Central memory CD8-positive, alpha-beta T cell (primary cell): Measurements from ENCODE around the gene KCNQ1.
A peak's percentile ranks its signal among the peaks of the same experiment; 100 is the strongest.

Source experiments
- ATAC-seq: fragments of 150-1000 bp; cut with Tn5 transposase; replicated peaks from 2 replicates; pipeline ENCODE4 v1.10.0; 2022; ENCODE audit warnings: mild to moderate bottlenecking, moderate FRiP score, moderate number of reproducible peaks; ENCODE audit not compliant: poor library complexity, severe bottlenecking; ENCODE audit errors: extremely low read depth
- DNase-seq, 2 donors: peaks; one replicate each; pipeline ENCODE4 v3.0.0; 2021; ENCODE audit warnings: low spot score in 2 of 2
- H3K27ac Mint-ChIP-seq: one replicate; pipeline ENCODE4 v1.8.0; 2022; ENCODE audit warnings: low read depth, mild to moderate bottlenecking, moderate library complexity, mixed read lengths
- H3K27me3 Mint-ChIP-seq: one replicate; pipeline ENCODE4 v1.8.0; 2022; ENCODE audit warnings: mixed read lengths
- H3K36me3 Mint-ChIP-seq: one replicate; pipeline ENCODE4 v1.8.0; 2022; ENCODE audit warnings: mild to moderate bottlenecking, moderate library complexity, mixed read lengths; ENCODE audit not compliant: insufficient read depth
- H3K4me1 Mint-ChIP-seq: one replicate; pipeline ENCODE4 v1.8.0; 2022; ENCODE audit warnings: mixed read lengths
- H3K4me3 Mint-ChIP-seq: one replicate; pipeline ENCODE4 v1.8.0; 2022; ENCODE audit warnings: mild to moderate bottlenecking, moderate library complexity, mixed read lengths
- H3K9me3 Mint-ChIP-seq: one replicate; pipeline ENCODE4 v1.8.0; 2022; ENCODE audit warnings: mixed read lengths

The KCNQ1 gene

DNA sequence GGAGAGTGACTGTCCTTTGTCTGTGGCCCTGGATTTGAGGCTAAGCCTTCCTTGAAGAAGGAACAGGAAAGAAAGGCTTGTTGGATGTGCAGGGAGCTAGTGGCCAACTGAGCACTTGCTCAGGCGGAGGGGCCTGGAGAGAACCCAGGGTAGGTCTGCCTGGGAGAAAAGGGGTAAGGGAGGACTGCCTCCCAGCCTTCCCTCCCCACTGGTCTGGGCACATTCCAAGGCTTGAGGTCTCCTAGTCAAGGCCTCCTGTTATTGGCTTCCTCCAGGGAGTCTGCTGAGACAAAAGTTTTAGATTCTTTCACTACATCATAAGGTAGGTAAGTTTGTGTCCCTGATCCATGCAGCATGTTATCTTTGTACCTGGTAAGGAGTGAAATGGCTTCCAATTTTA lies 239.8 kb downstream of the KCNQ1 start:
- Mint-ChIP-seq H3K4me1 (no peaks in the 10 kb centered on the region), H3K4me3 (no peak overlapping the region), H3K27me3 (no peaks in the 10 kb centered on the region), H3K36me3 (peaks cover 1% of the 10 kb centered on the region), H3K27ac (no peak overlapping the region), H3K9me3 (no peaks in the 10 kb centered on the region)
- ATAC-seq (no peak), DNase-seq (no peak)

DNA sequence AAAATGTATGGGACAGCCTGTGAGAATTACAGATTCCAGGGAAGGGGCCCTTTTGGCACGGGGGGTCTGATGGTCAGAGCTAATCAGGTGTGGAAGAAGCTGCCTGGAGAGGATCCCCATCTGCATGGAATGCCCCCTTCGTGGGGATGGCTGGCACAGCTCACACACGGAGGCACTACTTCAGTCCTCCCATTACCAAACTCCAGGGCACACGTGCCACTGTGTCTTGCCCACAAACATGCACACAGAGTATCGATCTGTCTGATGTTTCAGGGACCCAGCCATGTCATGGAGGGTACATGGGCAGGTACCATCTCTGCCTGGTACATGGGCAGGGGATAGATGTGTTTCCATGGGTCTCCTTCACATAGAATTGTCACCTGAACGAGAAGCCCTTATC lies 240.2 kb downstream of the KCNQ1 start:
- no peaks in the 10 kb centered on the region for H3K9me3 Mint-ChIP-seq
- H3K4me3 Mint-ChIP-seq, result no peak overlapping the region
- H3K27ac Mint-ChIP-seq, result no peak overlapping the region
- DNase-seq (no peak), ATAC-seq (no peak)
- H3K36me3 Mint-ChIP-seq, result peaks cover 1% of the 10 kb centered on the region
- no peaks in the 10 kb centered on the region for H3K27me3 Mint-ChIP-seq
- H3K4me1 Mint-ChIP-seq, result no peaks in the 10 kb centered on the region

DNA sequence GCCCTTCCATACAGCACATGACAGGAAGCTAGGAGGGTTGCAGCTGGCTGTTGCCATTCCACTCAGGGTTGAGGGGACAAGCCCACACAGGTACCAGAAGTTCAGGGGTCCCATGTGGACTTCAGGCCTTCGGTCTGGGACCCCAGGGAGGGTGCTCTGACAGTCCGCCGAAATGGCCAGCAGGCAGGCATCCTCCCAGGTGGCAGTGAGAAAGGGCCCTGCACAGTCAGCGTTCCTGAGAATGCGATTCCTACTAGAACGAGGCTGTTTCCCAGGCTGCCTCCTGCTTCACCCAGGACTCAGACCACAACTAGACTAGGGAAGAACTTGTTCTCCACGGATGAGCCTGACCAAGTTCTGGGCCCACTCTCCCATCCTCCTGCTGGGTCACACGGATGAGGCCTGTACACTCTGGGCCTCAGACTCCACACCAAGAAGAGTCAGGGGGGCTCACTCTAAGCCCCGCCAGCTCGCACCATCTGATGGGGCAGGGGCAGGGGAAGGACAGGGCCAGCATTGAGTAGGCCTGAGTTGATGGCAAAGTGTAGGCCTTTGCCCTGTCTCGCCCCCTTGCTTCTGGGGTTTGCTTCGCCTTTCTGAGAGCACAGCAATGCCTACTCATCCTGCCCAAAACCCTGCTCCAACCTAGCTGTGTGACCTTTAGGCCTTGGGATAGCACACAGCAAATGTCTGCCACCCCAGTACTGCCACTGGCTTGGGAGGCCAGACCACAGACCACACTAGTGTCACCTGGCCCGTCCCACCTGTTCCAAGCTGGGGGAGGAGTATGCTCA lies 241.0 kb downstream of the KCNQ1 start:
- DNase-seq (no peak), ATAC-seq (no peak)
- no peaks in the 10 kb centered on the region for H3K4me1 Mint-ChIP-seq
- no peaks in the 10 kb centered on the region for H3K27me3 Mint-ChIP-seq
- no peaks in the 10 kb centered on the region for H3K9me3 Mint-ChIP-seq
- H3K36me3 Mint-ChIP-seq, result peaks cover 1% of the 10 kb centered on the region
- H3K27ac Mint-ChIP-seq, result no peak overlapping the region
- no peak overlapping the region for H3K4me3 Mint-ChIP-seq

DNA sequence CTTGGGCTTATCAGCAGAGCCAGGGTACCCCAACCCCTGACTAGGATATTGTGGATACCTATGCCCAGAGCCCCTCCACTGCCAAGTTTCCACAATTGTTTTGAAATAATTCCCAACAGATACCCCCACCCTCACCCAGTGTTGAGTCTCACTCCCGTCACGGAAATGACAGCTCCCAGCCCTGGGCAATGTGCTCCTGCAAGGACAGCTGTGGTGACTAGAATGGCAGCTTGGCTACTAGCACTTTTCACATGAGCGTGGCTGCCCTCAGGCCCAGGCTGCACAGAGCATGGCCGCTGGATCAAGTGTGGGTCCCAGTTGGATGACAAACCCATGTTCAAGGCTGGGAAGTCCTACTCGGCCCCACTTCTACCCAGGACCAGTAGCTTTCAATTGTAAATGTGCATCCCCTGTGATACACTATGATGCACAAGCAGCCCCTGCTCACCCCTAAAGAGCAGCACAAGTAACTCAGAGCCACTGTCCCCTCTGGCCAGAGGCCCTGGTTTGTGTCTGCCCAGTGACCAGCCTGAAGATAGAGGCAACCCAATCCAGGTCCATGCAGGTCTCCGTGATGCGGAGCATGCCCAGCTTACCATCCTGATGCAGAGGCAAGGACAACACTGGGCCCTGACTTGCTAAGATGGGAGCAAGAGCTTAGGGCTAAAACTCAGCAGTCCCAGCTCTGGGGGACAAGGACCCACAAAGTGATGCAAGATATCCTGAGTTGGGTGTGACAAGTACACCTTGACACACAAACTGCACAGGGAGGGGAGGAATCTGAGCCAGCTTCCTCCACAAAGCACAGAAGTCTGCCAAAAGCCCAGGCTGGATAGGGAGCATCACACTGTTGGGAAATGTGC lies 241.8 kb downstream of the KCNQ1 start:
- H3K4me1 Mint-ChIP-seq, result no peaks in the 10 kb centered on the region
- no peak for ATAC-seq
- DNase-seq, result no peak
- H3K36me3 Mint-ChIP-seq, result peaks cover 1% of the 10 kb centered on the region
- H3K4me3 Mint-ChIP-seq, result no peak overlapping the region
- H3K9me3 Mint-ChIP-seq, result no peaks in the 10 kb centered on the region
- H3K27me3 Mint-ChIP-seq, result no peaks in the 10 kb centered on the region
- no peak overlapping the region for H3K27ac Mint-ChIP-seq

DNA sequence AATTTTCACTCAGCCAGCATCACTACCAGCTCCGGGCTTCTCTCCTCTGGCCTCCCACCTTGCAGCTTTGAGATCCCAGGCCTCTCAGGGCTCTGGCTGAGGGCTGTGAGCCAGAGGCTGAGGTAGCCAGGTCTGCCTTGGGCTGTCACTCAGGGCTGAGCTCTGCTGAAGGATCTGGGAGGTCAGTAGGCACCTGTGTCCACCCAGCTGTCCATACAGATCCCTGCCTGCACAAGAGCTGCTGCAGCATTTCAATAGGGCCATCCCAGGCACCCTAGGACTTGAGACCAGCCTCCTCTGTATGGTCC lies 242.4 kb downstream of the KCNQ1 start:
- no peaks in the 10 kb centered on the region for H3K27me3 Mint-ChIP-seq
- H3K36me3 Mint-ChIP-seq, result peaks cover 1% of the 10 kb centered on the region
- H3K9me3 Mint-ChIP-seq, result no peaks in the 10 kb centered on the region
- ATAC-seq (no peak), DNase-seq (no peak)
- H3K4me3 Mint-ChIP-seq, result no peak overlapping the region
- H3K27ac Mint-ChIP-seq, result no peak overlapping the region
- H3K4me1 Mint-ChIP-seq, result no peaks in the 10 kb centered on the region

DNA sequence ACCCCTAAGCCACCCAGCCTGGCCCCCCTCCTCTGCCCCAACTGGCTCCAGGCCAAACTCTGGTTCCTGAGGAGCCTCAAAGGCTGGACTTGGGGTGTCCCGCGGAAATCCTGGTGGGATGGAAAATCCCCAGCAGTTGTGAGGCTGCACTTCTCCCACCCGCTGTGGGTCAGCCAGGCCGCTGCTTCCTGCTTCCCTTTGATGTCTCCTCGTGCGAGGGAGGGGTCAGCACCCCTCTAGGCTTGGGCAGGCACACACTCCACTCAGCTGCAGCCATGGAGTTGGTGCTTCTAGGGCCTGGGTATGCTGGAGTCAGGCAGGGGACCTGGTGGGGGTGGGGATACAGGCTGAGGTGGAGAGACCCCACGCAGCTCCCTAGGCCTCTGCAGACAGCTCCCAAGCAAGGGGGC lies 243.0 kb downstream of the KCNQ1 start:
- ATAC-seq (no peak), DNase-seq (no peak)
- no peak overlapping the region for H3K27ac Mint-ChIP-seq
- no peaks in the 10 kb centered on the region for H3K4me1 Mint-ChIP-seq
- H3K9me3 Mint-ChIP-seq, result no peaks in the 10 kb centered on the region
- peaks cover 1% of the 10 kb centered on the region for H3K36me3 Mint-ChIP-seq
- no peak overlapping the region for H3K4me3 Mint-ChIP-seq
- no peaks in the 10 kb centered on the region for H3K27me3 Mint-ChIP-seq

DNA sequence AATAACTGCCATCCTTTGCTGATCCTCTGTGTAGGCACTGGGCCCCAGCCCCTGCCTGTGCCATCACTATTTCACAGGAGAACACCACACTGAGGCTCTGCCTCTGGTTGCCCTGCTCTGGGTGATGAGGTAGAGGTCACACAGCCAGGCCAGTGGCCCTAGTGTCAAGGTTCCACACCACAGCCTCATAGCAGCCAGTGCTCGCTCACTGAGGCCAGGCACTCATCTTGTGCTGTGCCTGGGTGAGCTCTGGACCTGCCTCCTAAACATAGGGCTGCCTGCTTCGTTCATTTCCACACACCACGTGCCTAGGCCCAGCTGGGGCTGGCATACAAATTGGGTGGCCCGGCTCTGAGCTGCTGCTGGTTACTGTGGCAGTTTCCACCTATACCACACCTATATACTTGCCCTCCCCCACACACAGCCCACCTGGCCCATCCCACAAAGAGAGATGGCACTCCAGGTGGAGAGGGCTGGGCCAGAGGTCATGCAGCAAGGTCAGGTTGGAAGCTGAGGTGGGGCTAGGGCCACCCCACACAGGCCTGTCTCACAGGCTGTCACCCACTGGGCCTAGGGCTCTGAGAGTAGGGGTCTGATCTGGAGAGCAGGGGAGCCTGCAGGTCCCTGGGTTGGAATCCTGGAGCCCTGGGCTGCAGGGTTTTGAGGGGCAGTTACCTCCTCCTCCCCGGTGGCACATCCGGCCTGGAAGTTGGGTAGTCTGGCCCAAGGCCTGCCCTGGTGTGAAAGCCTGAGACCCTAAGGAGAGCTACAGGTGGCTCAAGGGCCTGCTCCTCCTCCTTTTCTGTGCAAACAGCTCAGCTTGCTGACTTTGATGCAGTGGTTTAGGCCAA lies 243.8 kb downstream of the KCNQ1 start:
- H3K27me3 Mint-ChIP-seq, result no peaks in the 10 kb centered on the region
- DNase-seq, result no peak
- H3K4me3 Mint-ChIP-seq, result no peak overlapping the region
- H3K36me3 Mint-ChIP-seq, result peaks cover 1% of the 10 kb centered on the region
- H3K4me1 Mint-ChIP-seq, result no peaks in the 10 kb centered on the region
- ATAC-seq, result no peak
- no peak overlapping the region for H3K27ac Mint-ChIP-seq
- H3K9me3 Mint-ChIP-seq, result no peaks in the 10 kb centered on the region

DNA sequence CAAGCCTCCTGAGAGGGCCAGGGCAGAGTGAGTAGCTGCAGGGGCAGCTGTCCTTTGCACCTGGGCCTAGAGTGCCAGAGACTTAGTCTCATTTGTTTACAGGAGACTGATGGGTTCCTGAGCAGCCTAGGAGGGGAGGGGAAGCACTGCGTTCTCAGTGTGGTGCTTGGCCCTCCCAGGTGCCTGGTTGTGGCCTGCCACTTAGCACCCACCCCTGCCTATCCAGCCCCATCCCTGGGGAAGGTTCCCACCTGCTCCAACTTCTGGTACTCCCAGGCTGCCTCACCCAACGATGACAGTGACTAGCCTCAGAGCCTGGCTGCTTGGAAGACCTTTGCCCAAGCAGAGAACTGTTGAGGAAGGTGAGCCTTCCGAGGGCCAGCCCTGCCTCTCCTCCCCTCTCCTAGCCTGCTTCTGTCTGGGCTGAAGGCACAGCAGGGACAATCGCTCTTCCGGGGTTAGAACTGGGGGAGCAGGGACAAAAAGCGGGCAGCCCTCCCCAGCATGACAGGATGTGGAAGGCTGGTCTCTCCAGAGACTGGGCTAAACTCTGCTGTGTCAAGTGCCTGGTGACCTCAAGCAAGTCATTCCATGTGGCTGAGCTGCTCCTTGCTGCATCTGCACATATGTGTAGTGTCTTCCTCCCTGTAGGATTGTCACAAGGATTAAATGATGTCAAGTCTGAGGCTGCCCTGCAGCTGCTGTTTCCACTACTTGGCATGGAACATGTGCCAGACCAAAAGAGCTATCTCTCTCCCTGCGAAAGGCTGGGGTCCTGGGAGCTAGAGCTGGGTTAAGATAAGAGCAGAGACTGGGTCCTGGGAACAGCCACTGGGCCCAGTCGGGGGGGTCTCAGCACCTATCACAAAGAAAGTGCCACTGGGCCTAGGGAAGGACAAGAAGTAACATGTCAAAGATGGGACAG lies 245.1 kb downstream of the KCNQ1 start:
- H3K27me3 Mint-ChIP-seq, result no peaks in the 10 kb centered on the region
- H3K9me3 Mint-ChIP-seq, result no peaks in the 10 kb centered on the region
- no peak overlapping the region for H3K27ac Mint-ChIP-seq
- H3K36me3 Mint-ChIP-seq, result no peaks in the 10 kb centered on the region
- H3K4me1 Mint-ChIP-seq, result no peaks in the 10 kb centered on the region
- DNase-seq, result no peak
- no peak for ATAC-seq
- no peak overlapping the region for H3K4me3 Mint-ChIP-seq

DNA sequence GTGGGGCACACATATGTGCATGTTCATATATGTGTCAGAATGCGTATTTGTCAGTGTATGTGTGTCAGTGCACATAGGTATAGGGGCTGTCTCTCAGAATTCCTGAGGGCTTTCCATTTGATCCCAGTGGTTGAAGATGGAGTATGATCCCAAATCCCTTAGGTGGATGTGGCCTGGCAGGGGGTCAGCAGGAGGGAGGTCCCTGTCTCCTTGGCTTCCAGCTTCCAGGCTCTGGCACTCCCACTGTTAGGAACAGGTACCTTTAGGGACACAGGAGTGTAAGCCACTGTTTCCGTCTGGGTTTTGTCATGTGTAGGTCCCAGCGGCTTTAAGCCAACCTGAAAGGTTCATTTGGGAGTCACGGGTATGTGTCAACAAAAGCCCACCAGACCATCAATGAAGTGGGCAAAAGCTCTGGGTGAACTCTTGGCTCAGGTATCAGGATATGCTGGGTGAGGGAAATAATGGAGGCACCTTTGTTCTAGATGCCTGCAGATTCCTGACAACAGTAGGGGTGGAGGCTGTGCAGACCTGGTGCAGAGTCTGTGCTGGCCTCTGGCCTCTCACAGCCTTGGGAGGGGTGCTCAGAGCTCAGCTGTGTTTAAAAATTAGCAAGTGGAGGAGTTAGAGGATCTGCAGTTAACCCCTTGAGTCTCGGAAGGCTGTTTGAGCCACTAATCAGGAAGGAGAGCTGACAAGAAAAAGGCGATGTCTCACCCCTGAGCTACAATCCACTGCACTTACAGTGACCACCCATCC lies 246.0 kb downstream of the KCNQ1 start:
- ATAC-seq, result no peak

DNA sequence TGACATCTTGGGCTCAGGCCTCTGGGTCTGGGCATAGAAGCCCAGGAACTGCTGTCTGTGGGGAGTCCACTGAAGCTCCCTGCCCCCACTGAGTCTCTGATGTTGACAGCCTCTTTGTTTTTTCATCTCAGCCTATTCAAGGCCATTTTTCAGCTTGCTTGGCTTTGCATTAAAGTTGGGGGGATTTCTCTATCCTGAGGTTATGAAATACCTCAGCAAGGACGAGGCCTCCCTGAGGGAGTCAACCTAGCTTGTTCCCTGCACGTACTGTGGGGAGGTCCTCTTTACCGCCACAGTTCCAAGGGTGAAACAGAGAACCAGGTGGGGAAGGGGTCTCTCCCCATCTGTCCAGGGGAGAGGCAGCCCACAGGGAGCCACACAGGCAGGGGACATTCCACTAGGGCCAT lies 246.6 kb downstream of the KCNQ1 start:
- Mint-ChIP-seq H3K4me1 (no peaks in the 10 kb centered on the region), H3K9me3 (no peaks in the 10 kb centered on the region), H3K27ac (no peak overlapping the region), H3K27me3 (no peaks in the 10 kb centered on the region), H3K4me3 (no peak overlapping the region), H3K36me3 (no peaks in the 10 kb centered on the region)
- DNase-seq, result no peak
- no peak for ATAC-seq

More for the DNA sequence above, 246.0 kb downstream of the KCNQ1 start:
- Mint-ChIP-seq H3K4me1 (no peaks in the 10 kb centered on the region), H3K36me3 (no peaks in the 10 kb centered on the region), H3K27me3 (no peaks in the 10 kb centered on the region), H3K9me3 (no peaks in the 10 kb centered on the region), H3K27ac (no peak overlapping the region), H3K4me3 (no peak overlapping the region)
- DNase-seq, result no peak

DNA sequence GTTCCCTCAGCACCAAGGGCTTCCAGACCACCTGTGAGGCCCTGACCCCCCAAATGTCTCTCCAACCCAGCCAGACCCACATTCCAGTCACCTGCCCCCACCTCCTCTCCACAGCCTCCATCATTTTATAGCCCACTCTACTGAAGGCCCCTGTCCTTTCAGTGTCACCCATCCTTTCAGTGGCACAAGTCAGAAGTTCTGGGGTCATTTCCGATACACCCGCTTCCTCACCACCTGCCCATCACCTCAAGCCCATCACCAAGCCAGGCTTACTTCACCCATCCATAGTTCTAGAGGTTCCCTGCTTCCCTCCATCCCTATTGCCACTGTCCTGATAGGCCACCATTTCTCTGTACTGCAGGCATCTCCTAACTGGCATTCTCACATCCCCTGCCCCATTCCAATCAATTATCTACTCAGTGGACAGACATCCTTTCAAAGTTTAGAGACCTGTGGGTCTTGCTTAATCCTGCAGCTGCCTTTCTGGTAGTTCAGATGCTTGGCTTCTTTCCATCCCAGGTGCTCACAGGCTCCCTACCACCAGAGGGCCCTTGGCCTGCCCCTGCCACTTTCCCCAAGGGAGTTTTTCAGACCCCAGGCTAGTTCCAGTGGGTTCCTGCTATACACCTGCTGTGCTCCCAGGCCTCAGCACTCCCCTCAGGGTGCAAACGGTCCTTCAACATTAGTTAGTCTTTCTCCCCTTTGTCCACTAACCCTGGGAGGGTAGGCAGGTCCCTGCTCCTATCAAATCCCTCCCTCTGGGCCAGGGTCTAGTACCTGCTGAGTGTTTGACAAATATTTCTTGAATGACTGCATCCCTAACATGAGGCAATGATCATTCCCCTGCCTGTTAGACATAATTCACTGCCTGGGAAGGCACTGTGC lies 247.4 kb downstream of the KCNQ1 start:
- Mint-ChIP-seq H3K4me1 (no peaks in the 10 kb centered on the region), H3K27me3 (no peaks in the 10 kb centered on the region), H3K9me3 (no peaks in the 10 kb centered on the region), H3K36me3 (no peaks in the 10 kb centered on the region), H3K4me3 (no peak overlapping the region), H3K27ac (peak overlapping the region; percentile 33)
- no peak for DNase-seq
- ATAC-seq, result no peak
